Measurements from ENCODE around the gene YTHDF1. TPM values are rescaled to one million over a fixed set of nuclear protein-coding genes. Genes with fewer than 3 reads are reported as not detected.

YTHDF1 gene
- total and polyA plus RNA-seq, 2 of the 8 experiments (the other 6 are each of a cell fraction or from before 2014, with no cell fraction given): 32.8 to 66.0 TPM

- TF ChIP-seq SRF (IDR thresholded peaks at IDR 0.05; ENCODE audit: low read depth, low read length): no peak
- no peak for TF ChIP-seq SP1 (IDR thresholded peaks at IDR 0.05; ENCODE audit: low read depth, low read length)
- no peak for TF ChIP-seq KDM1A (IDR thresholded peaks at IDR 0.05; ENCODE audit: borderline replicate concordance, low read length)
- no peak for TF ChIP-seq ZNF274 (IDR thresholded peaks at IDR 0.05; ENCODE audit: borderline replicate concordance, extremely low read depth, low read length)
- peak; percentile 27 for TF ChIP-seq EZH2 (IDR thresholded peaks at IDR 0.05; ENCODE audit: low read depth, low read length, severe bottlenecking)
- TF ChIP-seq GTF2F1 (IDR thresholded peaks at IDR 0.05; ENCODE audit: borderline replicate concordance, low read depth, low read length): no peak
- TF ChIP-seq TAF1 (IDR thresholded peaks at IDR 0.05; ENCODE audit: low read depth, low read length): 0 out of 2 replicates have a peak, but pooled peaks have one; percentile 16
These were observed 48.7 kb downstream of the YTHDF1 start (continued) for GRCh38 chr20:63167026-63167917.

Data from H1 (cell line).